ENCODE data around the gene VRK2.
"Not testable (repeated sequence)": the region's sequence is repeated elsewhere in the genome, so short reads cannot be mapped to it uniquely, and the experiment has no call there.

The VRK2 gene

DNA sequence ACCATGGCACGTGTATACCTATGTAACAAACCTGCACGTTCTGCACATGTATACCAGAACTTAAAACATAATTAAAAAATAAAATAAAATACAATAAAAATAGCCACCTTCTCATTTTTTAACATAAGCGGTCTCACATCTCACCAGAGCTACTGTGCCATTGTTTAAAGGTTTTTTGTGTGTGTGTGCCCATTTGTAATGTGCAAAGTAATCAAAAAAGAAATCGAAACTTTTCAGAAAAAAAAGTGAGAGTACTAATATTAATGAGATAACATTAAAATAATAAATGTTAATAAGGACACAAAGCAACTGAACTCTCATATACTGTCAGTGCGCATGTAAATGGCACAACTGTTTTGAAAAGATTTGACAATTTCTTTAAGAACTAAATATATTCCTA lies 134.0 kb downstream of the VRK2 start:
- no peak for DNase-seq (ENCODE audit: low spot score)
- no peak for TF ChIP-seq CTCF (IDR thresholded peaks at IDR 0.05; ENCODE audit: extremely low read depth, missing control alignments)

DNA sequence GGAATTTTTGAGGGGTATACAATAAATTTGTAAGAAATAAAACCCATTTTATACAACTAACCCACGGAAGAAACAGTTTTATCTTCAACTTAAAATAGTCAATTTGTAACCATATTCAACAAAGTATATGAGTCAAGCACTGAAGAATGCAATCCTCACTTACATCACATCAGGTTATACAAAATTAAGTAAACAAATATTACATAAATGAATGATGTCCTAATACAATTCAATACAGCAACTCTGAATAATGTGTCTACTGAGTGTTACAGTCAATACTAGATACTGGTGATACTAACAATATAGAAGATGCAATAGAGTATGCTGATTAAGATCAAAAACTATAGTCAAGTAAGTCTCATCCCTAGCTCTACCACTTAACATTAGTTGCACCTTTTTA lies 135.9 kb downstream of the VRK2 start:
- DNase-seq (ENCODE audit: low spot score): no peak
- no peak for TF ChIP-seq CTCF (IDR thresholded peaks at IDR 0.05; ENCODE audit: extremely low read depth, missing control alignments)

DNA sequence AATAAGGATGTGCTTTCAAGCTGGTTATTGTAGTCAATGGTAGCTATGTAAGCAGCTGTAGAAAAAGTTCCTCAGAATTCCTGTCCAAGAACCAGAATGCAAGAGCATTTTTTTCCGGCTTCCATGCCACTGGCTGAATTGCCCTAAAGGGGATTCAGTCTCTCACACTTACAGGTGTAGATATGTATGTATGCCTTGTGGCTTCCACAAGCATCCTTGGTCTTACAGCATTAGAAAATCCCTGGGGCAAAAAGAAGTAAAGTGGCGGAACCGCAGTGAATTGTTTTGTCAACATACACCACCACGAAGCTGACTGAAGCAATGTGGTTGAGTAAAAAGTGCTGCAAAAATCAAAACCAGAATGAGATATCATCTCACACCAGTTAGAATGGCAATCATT lies 139.9 kb downstream of the VRK2 start:
- no peak for DNase-seq (ENCODE audit: low spot score)
- TF ChIP-seq CTCF (IDR thresholded peaks at IDR 0.05; ENCODE audit: extremely low read depth, missing control alignments): no peak

- DNase-seq (ENCODE audit: low spot score): not testable (repeated sequence)
Observed at GRCh38 chr2:58187022-58187421, 140.4 kb downstream of the VRK2 start.

GRCh38 chr2:58194458-58194857 lies 147.9 kb downstream of the VRK2 start:
- no peak for DNase-seq (ENCODE audit: low spot score)
- TF ChIP-seq CTCF (IDR thresholded peaks at IDR 0.05; ENCODE audit: extremely low read depth, missing control alignments): no peak

GRCh38 chr2:58195662-58196061 lies 149.1 kb downstream of the VRK2 start:
- no peak for DNase-seq (ENCODE audit: low spot score)
- no peak for TF ChIP-seq CTCF (IDR thresholded peaks at IDR 0.05; ENCODE audit: extremely low read depth, missing control alignments)

DNA sequence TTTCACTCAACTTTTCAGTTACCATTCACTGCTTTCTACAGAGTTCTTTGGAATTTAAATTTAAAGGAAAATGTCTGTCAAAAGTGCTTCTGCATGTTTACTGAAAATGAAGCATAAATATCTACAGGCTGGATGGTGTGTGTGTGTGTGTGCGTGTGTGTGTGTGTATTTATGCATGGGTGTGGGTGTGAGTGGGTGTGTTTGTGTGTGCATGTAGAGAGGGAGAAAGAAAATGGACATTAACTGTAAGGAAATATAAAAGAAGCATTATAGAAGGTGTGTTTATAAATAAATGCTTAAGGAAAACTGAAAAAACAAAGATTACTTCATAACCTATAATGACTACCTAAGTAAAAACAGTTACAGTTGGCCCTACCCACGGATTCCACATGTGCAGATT lies 151.3 kb downstream of the VRK2 start:
- no peak for TF ChIP-seq CTCF (IDR thresholded peaks at IDR 0.05; ENCODE audit: extremely low read depth, missing control alignments)
- DNase-seq (ENCODE audit: low spot score): no peak

DNA sequence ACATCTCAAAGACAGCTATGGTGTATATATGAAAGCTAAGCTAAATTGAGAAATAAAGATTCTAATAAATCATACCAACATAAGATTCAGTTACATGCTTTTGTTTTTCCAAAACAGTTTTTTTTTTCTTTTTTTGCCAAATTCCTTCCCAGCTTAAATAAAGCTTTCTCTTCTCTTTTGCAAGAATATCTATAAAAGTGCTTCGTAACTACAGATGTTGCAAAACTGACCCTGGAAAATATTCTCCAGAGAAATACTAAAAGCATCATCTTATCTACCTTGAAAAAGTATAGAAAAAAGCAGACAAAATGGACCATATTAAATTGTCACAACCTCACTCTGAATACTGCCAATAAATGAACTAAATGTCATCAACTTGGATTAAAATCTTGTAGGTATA lies 155.8 kb downstream of the VRK2 start:
- TF ChIP-seq CTCF (IDR thresholded peaks at IDR 0.05; ENCODE audit: extremely low read depth, missing control alignments): no peak
- no peak for DNase-seq (ENCODE audit: low spot score)
